GM11168 (cell line): Measurements from ENCODE around the gene ATP1A2.

Source experiments
- in situ Hi-C: fragments of 300-500 bp; cut with MboI; formaldehyde crosslinking; loops from one replicate; pipeline ENCODE4 v1.12.0; 2022; ENCODE audit warnings: low sequenced_read_pairs; ENCODE audit not compliant: unreplicated experiment

Gene ATP1A2

DNA sequence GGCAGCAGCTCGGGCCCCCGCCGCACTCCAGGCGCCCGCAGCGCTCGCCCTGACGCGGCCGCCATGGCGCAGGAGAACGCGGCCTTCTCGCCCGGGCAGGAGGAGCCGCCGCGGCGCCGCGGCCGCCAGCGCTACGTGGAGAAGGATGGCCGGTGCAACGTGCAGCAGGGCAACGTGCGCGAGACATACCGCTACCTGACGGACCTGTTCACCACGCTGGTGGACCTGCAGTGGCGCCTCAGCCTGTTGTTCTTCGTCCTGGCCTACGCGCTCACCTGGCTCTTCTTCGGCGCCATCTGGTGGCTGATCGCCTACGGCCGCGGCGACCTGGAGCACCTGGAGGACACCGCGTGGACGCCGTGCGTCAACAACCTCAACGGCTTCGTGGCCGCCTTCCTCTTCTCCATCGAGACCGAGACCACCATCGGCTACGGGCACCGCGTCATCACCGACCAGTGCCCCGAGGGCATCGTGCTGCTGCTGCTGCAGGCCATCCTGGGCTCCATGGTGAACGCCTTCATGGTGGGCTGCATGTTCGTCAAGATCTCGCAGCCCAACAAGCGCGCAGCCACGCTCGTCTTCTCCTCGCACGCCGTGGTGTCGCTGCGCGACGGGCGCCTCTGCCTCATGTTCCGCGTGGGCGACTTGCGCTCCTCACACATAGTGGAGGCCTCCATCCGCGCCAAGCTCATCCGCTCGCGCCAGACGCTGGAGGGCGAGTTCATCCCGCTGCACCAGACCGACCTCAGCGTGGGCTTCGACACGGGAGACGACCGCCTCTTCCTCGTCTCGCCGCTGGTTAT, 31.4 kb upstream of the ATP1A2 start:
- in situ Hi-C loops: loop anchor here (5.0 kb wide), 1 partner anchor 37 kb away; no protein-coding TSS in a partner anchor

DNA sequence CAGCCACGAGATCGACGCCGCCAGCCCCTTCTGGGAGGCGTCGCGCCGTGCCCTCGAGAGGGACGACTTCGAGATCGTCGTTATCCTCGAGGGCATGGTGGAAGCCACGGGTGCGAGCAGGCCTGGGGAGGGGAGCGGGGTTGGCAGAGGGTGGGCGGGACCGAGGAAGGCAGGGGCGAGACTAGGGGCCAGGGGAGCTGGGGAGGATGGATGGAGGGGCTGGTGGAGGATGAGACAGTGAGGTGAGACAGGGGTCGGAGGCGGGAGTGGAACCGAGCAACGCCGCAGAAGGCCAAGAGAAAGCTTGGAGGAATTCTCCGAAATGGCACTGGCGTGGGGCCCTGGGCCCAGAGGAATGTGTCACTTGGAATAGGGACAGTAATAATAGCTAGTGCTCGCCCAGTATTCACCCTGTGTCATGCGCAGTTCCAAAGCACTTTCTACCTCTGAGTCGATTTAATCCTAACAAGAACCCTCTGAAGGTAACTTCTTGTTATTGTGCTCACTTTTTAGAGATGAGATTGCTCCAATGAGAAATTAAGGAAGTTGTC, 30.7 kb upstream of the ATP1A2 start:
- in situ Hi-C loops: loop anchor here (5.0 kb wide), 1 partner anchor 38 kb away; no protein-coding TSS in a partner anchor

DNA sequence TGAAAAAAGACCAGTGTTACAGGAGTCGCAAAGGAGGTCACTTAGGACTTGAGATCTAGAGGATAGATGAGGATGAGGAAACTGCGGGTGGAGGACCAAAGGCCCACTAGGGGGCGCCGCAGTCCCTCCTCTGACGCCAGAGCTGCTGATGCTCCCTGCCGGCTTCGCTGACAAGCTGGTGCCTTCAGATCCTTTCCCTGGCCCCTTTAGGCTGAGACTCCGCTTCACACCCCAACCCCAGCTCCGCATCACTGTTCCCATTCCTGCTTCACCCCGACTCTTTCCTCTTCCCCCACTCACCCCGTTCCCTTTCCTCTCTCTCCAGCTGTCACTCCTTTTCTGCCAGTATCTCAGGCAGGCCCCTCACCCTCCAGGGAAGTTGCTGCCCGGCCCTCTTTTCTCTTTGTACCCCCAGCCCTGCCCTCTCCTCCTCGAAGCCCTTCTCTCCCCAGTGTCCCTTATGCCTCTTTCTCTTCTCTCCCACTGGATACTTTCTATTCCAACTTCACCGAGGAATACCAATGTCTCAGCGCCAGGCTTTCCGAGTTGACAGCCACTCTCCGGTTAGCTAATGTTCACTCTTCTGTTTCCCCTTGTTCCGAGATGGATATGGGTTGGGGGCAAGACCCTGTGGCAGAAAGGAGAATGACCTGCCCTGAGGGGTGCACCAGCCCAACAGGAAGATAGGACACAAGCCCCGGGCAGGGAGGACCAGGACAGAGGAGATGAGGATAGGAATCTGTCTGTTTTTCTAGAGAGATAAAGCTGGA, 29.7 kb upstream of the ATP1A2 start:
- in situ Hi-C loops: no loop called here

GRCh38 chr1:160086456-160086892, 29.1 kb upstream of the ATP1A2 start:
- in situ Hi-C loops: no loop called here

- in situ Hi-C loops: no loop called here
Measured at GRCh38 chr1:160087118-160087662, 28.4 kb upstream of the ATP1A2 start.

- in situ Hi-C loops: loop anchor here (10.0 kb wide), 1 partner anchor 285 kb away; no protein-coding TSS in a partner anchor
Measured at GRCh38 chr1:160089883-160090282, 25.7 kb upstream of the ATP1A2 start.

DNA sequence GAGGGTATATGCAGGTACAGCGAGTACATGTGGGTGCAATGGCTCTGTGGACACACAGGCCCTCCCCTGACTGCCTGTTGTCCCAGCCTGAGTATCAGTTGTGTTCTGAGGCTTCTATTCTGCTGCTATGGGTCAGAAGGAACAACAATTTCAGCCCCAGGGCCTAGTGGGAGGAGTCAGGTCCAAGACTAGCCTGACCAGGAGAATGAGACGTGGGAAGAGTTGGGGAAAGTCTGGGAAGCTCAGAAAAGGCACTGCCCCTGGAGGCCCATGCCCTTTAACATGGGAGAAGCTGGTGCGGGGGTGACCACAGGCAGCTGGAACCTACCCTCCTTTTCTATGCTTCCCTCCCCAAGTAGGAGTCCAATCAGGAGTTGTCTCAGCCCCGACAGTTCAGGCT, 24.8 kb upstream of the ATP1A2 start:
- in situ Hi-C loops: loop anchor here (10.0 kb wide), 1 partner anchor 284 kb away; no protein-coding TSS in a partner anchor

- in situ Hi-C loops: loop anchor here (10.0 kb wide), 1 partner anchor 283 kb away; no protein-coding TSS in a partner anchor
Measured at GRCh38 chr1:160091666-160092223, 23.8 kb upstream of the ATP1A2 start.

DNA sequence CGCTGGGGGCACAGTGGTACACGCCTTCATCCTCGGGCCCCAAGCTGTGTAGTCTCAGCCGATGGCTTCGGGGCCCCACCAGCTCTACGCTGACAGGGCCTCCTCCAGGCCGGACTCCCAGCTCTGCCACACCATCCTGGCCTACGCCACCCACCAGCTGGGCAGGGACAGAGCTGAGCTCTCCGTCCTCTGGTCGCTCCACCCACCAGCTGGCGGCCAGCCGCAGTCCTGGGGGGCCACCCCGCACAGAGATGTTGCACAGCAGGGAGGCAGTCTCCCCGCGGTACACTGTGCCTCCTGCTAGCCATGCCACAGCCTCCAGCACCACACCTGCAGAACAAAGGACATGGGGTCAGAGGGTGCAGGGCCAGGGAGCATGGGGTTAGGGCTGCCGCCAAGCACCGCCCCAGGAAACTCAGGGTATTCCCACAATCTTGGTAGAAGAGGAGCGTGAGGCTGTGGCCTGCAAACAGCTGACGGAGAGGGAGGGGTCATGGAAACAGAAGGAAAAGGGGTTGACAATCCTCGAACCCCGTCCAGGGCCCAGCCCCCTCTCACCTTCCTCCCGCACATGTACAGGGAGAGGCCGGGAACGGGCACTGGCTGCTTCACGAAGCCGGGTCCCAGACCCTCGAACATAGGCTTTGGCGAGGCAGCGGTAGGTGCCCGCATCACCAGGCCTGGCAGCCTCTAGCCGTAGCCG, 23.0 kb upstream of the ATP1A2 start:
- in situ Hi-C loops: loop anchor here (10.0 kb wide), 1 partner anchor 282 kb away; no protein-coding TSS in a partner anchor

DNA sequence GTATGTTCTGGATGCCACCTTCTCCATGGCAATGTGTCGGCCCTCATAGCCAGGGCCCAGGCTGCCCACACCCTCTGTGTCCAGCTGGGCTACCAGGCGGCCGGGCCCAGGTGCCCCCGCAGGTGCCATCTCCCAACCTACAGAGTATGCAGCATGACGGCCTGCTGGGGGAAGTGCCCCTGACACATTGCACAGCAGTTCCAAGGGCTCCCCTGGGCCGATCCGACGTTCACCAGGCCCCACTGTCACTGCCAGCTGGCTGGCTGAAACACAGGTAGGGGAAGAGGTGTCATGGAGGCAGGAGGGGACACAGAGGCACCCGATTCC, 22.5 kb upstream of the ATP1A2 start:
- in situ Hi-C loops: loop anchor here (10.0 kb wide), 1 partner anchor 282 kb away; no protein-coding TSS in a partner anchor

DNA sequence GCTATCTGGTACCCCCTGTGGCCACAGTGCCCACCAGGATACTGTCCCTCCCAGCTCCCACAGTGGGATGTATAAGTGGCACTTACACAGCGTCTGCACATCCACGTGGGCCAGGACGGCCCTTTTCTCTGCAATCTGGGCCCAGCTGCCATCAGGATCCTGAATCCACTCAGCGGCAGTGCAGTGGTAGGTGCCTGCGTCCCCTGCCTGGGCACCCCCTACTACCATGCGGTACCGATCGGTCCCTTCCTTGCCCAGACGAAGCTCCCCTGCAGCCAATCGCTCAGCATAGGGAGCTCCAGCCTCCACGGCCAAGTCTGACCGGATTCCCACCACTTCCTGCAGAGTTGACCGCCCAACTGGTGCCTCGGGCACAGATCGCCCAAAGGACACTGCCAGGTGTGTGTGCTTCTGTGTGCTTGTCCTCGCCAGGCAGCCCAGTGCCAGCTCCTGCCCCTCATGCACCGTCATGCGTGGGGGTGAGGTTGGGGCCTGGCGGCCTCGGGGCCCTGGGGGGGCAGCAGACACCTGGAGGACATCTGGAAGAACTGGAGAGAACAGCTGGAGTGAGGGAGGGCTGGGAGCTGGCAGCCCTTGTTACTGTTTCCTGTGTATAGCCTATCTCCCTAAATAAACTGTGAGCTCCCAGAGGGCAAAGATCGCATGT, 21.8 kb upstream of the ATP1A2 start:
- in situ Hi-C loops: loop anchor here (10.0 kb wide), 1 partner anchor 281 kb away; no protein-coding TSS in a partner anchor

GRCh38 chr1:160094291-160094625, 21.3 kb upstream of the ATP1A2 start:
- in situ Hi-C loops: loop anchor here (10.0 kb wide), 1 partner anchor 281 kb away; no protein-coding TSS in a partner anchor

GRCh38 chr1:160094806-160095205, 20.8 kb upstream of the ATP1A2 start:
- in situ Hi-C loops: loop anchor here (10.0 kb wide), 1 partner anchor 280 kb away; no protein-coding TSS in a partner anchor

DNA sequence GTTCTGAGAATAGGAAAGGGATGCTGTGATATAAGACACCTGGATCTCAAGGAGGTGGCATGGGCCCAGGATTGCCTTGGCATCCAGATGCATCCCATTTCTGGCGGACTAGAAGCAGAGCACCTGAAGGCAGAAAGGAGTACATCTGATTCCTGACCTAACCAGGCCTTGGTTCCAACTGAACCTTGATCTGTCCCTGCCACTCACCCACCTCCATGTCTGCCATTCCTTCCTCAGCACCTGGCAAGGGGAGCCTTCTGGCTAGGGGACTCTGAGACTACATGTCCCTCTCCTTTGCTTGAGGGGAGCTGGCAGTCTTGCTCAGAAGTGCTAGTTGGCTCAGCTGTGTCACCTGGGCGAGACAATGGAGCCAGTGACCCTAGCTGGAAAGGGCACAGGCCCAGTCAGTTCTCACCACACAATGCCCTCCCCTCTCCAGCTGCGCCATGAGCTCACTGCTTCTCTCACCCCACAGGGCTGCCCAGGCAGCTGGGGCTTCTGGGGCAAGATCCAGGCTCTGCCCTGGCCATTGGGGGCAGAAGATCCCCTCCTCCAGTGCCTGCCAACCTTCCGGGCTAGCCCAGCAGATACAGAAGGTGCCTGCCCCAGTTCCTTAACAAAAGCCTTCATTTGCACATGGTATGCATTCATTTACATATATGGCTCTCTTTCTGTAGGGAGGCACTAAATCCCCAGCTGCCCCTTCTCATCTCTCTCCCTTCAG, 20.0 kb upstream of the ATP1A2 start:
- in situ Hi-C loops: loop anchor here (10.0 kb wide), 1 partner anchor 279 kb away; no protein-coding TSS in a partner anchor

GRCh38 chr1:160096274-160097116, 19.1 kb upstream of the ATP1A2 start:
- in situ Hi-C loops: loop anchor here (10.0 kb wide), 1 partner anchor 278 kb away; no protein-coding TSS in a partner anchor

- in situ Hi-C loops: loop anchor here (10.0 kb wide), 1 partner anchor 277 kb away; no protein-coding TSS in a partner anchor
Measured at GRCh38 chr1:160097151-160097910, 18.2 kb upstream of the ATP1A2 start.
